CD4-positive, alpha-beta T cell (primary cell): Measurements from ENCODE around the gene HELZ2. TPM values are rescaled to one million over a fixed set of nuclear protein-coding genes. Genes with fewer than 3 reads are reported as not detected.

Source experiments
- ATAC-seq: fragments of 200-7000 bp; cut with Tn5 transposase; one replicate; pipeline ENCODE4 v1.10.0; 2022; ENCODE audit warnings: mild to moderate bottlenecking; ENCODE audit not compliant: poor library complexity
- CTCF ChIA-PET: fragments of 350-600 bp; sonication (Branson Sonifier 250); formaldehyde crosslinking; loops from one replicate; lab custom pipeline; 2021; ENCODE audit warnings: antibody characterized with exemption, inconsistent platforms; lab: Charles Lee
- POLR2A ChIA-PET: fragments of 350-600 bp; sonication (Branson Sonifier 250); formaldehyde crosslinking; loops from one replicate; lab custom pipeline; 2021; ENCODE audit warnings: antibody characterized with exemption, inconsistent platforms; lab: Charles Lee
- DNase-seq, 14 experiments: peaks; one replicate each; pipeline ENCODE4 v3.0.0-alpha.2; 2013 to 2020; ENCODE audit warnings: mixed read lengths in 2 of 14
- H3K27ac ChIP-seq, 2 donors: one replicate each; pipeline versions ENCODE4 v1.5.1 to v1.7.0; 2013; ENCODE audit warnings: low read length in 2 of 2, low read depth in 1 of 2, mild to moderate bottlenecking in 1 of 2
- H3K27me3 ChIP-seq, 2 experiments: 1 replicate in 1 of 2; 2 replicates in 1 of 2; pipeline versions ENCODE4 v1.6.1 to v1.7.0; 2013; ENCODE audit warnings: low read length in 2 of 2, control low read depth in 1 of 2, mild to moderate bottlenecking in 1 of 2, moderate library complexity in 1 of 2; ENCODE audit not compliant: insufficient read depth in 2 of 2, control insufficient read depth in 1 of 2
- H3K36me3 ChIP-seq: one replicate; pipeline ENCODE4 v1.6.1; 2013; ENCODE audit warnings: low read length, control low read depth; ENCODE audit not compliant: insufficient read depth
- H3K4me1 ChIP-seq: one replicate; pipeline ENCODE4 v1.6.1; 2013; ENCODE audit warnings: low read length, control low read depth; ENCODE audit not compliant: insufficient read depth
- H3K4me3 ChIP-seq: one replicate; pipeline ENCODE4 v1.5.1; 2013; ENCODE audit warnings: mild to moderate bottlenecking, low read length, moderate library complexity
- H3K9me3 ChIP-seq, 2 experiments: 1 replicate in 1 of 2; 2 replicates in 1 of 2; pipeline versions ENCODE4 v1.6.1 to v1.7.0; 2013; ENCODE audit warnings: low read length in 2 of 2, mild to moderate bottlenecking in 2 of 2, control low read depth in 1 of 2, moderate library complexity in 1 of 2; ENCODE audit not compliant: control insufficient read depth in 1 of 2, insufficient read depth in 1 of 2
- H3K27ac Mint-ChIP-seq: one replicate; pipeline ENCODE4 v1.8.0; 2020; ENCODE audit warnings: mixed read lengths
- H3K27me3 Mint-ChIP-seq: one replicate; pipeline ENCODE4 v1.8.0; 2021; ENCODE audit warnings: mixed read lengths
- H3K36me3 Mint-ChIP-seq: one replicate; pipeline ENCODE4 v1.8.0; 2021; ENCODE audit warnings: low read depth, mixed read lengths
- H3K4me1 Mint-ChIP-seq: one replicate; pipeline ENCODE4 v1.8.0; 2021; ENCODE audit warnings: low read depth, mixed read lengths
- H3K4me3 Mint-ChIP-seq: one replicate; pipeline ENCODE4 v1.8.0; 2020; ENCODE audit warnings: mild to moderate bottlenecking, mixed read lengths
- H3K9me3 Mint-ChIP-seq: one replicate; pipeline ENCODE4 v1.8.0; 2020; ENCODE audit warnings: mixed read lengths
- intact Hi-C, 2 experiments: fragments of 100-400 bp; cut with DNase I in 1 of 2; cut with micrococcal nuclease in 1 of 2; formaldehyde crosslinking; loops; one replicate each; pipeline versions ENCODE4 v1.15.1 to v1.9.0; 2023 to 2025; cut with DNase I, micrococcal nuclease
- total RNA-seq, 174 experiments: library from RNA in 2 of 174; stranded (reverse) in 2 of 174; gene quantifications; one replicate each; pipeline ENCODE4 v1.2.3 and lab custom pipeline; 2021 to 2026
- TF ChIP-seq, protein P1 (sequence below): fragments of 200-600 bp; IDR thresholded peaks from one replicate; pipeline ENCODE4 v1.8.0; 2022; ENCODE audit warnings: antibody characterized with exemption, mild to moderate bottlenecking

The HELZ2 gene
- total RNA-seq, 2 experiments from 2014 or later: 57.7 to 59.6 TPM

DNA sequence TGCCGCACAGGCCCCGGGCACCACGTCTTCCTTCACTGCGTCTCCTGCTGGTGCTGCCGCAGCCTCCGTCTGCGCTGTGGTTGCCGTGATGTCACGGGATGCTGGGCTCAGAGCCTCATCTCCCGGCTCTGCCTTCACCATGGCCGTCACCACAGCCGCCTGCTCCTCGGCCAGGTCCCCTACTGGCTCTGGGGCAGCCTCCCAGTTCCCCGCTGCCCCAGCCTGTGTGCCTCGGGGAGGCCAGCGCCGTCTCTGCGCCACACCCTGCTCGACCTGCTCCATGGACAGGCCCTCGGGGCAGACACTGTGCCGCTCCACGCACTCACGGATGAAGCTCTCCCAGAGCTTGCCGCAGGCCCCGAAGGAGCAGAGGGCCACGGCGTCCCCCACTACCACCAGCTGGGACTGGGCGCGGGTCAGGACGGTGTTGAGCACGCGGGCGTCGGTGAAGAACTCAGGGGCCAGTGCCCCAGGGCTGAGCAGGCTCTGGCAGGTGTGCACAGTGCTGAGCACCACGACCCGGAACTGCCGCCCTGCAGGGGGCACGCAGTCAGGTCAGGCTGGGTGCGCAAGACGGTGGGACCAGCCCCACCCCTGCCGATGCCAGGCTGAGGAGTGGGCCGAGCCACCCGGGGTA, 8.2 kb downstream of the HELZ2 start:
- Histone ChIP-seq H3K27ac (no peak overlapping the region), H3K27me3 (no peaks in the 10 kb centered on the region), H3K4me3 (no peak overlapping the region), H3K36me3 (peaks cover 37% of the 10 kb centered on the region), H3K9me3 (peaks cover 0 to 3% of the 10 kb centered on the region in 2 experiments), H3K4me1 (peaks cover 32% of the 10 kb centered on the region)
- no peak overlapping the region for H3K27ac Mint-ChIP-seq
- no peaks in the 10 kb centered on the region for H3K9me3 Mint-ChIP-seq
- H3K4me3 Mint-ChIP-seq: no peak overlapping the region
- H3K27me3 Mint-ChIP-seq: no peaks in the 10 kb centered on the region
- ATAC-seq: no peak
- H3K4me1 Mint-ChIP-seq: peaks cover 16% of the 10 kb centered on the region
- ChIA-PET POLR2A (interaction anchor here (0.9 to 2.3 kb wide), 3 partner anchors 13 to 70 kb away, joined by 3 to 8 read pairs (median 3); partner anchors contain the start of gene PPDPF), CTCF (interaction anchor here (1.5 kb wide), 1 partner anchor 28 kb away, joined by 3 read pairs; the partner anchor contains the start of gene PTK6)
- no peak for DNase-seq
- TF ChIP-seq, protein P1, sequence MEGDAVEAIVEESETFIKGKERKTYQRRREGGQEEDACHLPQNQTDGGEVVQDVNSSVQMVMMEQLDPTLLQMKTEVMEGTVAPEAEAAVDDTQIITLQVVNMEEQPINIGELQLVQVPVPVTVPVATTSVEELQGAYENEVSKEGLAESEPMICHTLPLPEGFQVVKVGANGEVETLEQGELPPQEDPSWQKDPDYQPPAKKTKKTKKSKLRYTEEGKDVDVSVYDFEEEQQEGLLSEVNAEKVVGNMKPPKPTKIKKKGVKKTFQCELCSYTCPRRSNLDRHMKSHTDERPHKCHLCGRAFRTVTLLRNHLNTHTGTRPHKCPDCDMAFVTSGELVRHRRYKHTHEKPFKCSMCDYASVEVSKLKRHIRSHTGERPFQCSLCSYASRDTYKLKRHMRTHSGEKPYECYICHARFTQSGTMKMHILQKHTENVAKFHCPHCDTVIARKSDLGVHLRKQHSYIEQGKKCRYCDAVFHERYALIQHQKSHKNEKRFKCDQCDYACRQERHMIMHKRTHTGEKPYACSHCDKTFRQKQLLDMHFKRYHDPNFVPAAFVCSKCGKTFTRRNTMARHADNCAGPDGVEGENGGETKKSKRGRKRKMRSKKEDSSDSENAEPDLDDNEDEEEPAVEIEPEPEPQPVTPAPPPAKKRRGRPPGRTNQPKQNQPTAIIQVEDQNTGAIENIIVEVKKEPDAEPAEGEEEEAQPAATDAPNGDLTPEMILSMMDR: no peak
- no peaks in the 10 kb centered on the region for H3K36me3 Mint-ChIP-seq
- intact Hi-C loops: no loop called here

DNA sequence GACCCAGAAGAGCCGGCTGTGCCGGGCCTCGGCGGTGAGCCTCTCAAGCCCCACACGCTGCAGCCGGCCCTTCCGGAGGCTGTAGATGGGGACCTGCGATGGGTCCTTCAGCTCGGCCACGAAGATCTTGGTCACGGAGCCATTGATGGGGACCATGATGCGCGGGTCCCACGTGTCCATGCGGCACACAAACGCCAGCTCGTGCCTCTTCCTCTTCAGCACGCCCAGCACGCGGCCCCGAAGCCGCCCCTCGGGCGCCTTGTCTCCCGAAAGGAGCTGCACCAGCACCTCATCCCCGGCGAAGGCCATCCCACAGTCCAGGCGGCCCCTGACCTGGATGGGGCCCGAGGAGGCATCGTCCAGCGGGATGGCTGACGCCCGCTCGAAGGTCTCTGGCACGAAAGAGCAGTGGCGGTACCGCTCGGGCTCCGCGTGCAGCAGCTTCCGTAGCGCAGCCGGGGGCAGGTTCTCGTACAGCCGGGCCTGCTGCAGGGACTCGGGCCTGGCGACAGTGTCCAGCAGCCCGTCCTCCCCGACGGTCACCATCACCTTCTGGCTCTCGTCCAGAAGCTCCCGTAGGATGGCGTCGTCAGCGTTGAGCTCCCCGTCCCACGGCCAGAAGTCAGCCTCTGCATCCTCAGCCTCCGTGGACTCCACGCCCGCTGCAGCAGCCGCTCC, 8.9 kb downstream of the HELZ2 start:
- ATAC-seq (no peak), DNase-seq (no peak)
- POLR2A ChIA-PET: interaction anchor here (1.4 kb wide), 1 partner anchor 13 kb away, joined by 3 read pairs; no protein-coding TSS in a partner anchor
- CTCF ChIA-PET: no interaction called here
- Mint-ChIP-seq H3K27me3 (no peaks in the 10 kb centered on the region), H3K4me3 (no peak overlapping the region), H3K36me3 (peaks cover 4% of the 10 kb centered on the region), H3K27ac (no peak overlapping the region), H3K9me3 (no peaks in the 10 kb centered on the region), H3K4me1 (peaks cover 16% of the 10 kb centered on the region)
- H3K9me3 ChIP-seq: peaks cover 0 to 3% of the 10 kb centered on the region in 2 experiments
- peaks cover 44% of the 10 kb centered on the region for H3K36me3 ChIP-seq
- no peaks in the 10 kb centered on the region for H3K27me3 ChIP-seq
- H3K4me1 ChIP-seq: peaks cover 32% of the 10 kb centered on the region
- H3K4me3 ChIP-seq: no peak overlapping the region
- TF ChIP-seq, protein P1: no peak
- intact Hi-C loops: no loop called here
- no peak overlapping the region for H3K27ac ChIP-seq

DNA sequence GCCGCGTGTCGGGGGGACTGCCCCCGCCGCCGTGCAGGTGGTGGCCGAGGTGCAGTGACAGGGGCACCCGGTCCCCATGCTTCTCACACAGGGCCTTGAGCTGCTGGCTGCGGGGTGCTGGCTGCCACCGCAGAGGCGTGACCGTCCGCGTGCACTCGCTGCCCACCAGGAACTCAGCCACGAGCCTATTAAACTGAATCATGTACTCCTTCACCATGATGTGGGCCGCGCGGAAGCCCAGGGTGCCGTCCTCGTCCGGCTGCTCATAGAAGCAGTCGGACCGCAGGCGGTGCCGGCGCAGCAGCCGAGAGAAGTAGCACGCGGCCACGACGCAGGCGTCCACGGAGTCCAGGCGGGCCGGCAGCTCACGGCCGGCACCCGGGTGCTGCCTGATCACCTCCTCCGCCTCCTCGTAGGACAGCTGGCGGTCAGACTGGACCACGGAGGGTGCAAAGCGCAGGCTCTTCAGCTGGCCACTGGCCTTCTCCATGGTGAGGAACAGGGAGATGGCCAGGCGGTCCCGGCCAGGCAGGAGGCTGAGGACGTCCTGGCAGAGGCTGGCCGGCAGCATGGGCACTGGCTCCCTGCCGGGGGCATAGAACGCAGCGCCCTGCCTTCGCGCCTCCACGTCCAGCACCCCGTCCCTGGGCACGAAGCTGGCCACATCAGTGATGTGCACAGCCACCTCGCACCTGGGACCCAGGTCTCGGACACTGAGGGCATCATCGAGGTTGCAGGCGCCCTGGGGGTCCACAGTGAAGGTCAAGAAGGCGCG, 9.8 kb downstream of the HELZ2 start:
- no peak overlapping the region for H3K4me3 ChIP-seq
- TF ChIP-seq, protein P1: no peak
- Mint-ChIP-seq H3K9me3 (no peaks in the 10 kb centered on the region), H3K4me1 (peaks cover 15% of the 10 kb centered on the region), H3K36me3 (peaks cover 5% of the 10 kb centered on the region), H3K27ac (no peak overlapping the region), H3K4me3 (no peak overlapping the region), H3K27me3 (no peaks in the 10 kb centered on the region)
- no peak overlapping the region for H3K27ac ChIP-seq
- peaks cover 48% of the 10 kb centered on the region for H3K36me3 ChIP-seq
- no peak for ATAC-seq
- intact Hi-C loops: no loop called here
- peaks cover 25% of the 10 kb centered on the region for H3K4me1 ChIP-seq
- no peaks in the 10 kb centered on the region for H3K27me3 ChIP-seq
- DNase-seq: no peak
- CTCF ChIA-PET: no interaction called here
- peaks cover 0 to 3% of the 10 kb centered on the region in 2 experiments for H3K9me3 ChIP-seq
- POLR2A ChIA-PET: interaction anchor here (1.1 to 1.4 kb wide), 2 partner anchors 12 to 43 kb away, joined by 3 read pairs; no protein-coding TSS in a partner anchor
